ENCODE measurements around the gene EYS.

GRCh38 chr6:63683071-63683603 is 2023.9 kb downstream of the EYS start:
- TF ChIP-seq SRF (IDR thresholded peaks at IDR 0.05; ENCODE audit: low read depth): no peak
- TF ChIP-seq REST (IDR thresholded peaks at IDR 0.05; ENCODE audit: low read depth): no peak
- TF ChIP-seq EZH2 (IDR thresholded peaks at IDR 0.05): no peak
- TF ChIP-seq CTCF (IDR thresholded peaks at IDR 0.05 in 2 of 3, conservative IDR thresholded peaks at IDR 0.05 in 1 of 3; ENCODE audit: borderline replicate concordance in 1 of 3, insufficient read depth in 1 of 3, low read depth in 2 of 3, low read length in 2 of 3): no peak
- no peak for TF ChIP-seq ELF1 (IDR thresholded peaks at IDR 0.05; ENCODE audit: borderline replicate concordance, low read depth)
